Measurements from ENCODE around the gene FOXI1.
"Not testable (repeated sequence)": the region's sequence is repeated elsewhere in the genome, so short reads cannot be mapped to it uniquely, and the experiment has no call there.

FOXI1 gene

DNA sequence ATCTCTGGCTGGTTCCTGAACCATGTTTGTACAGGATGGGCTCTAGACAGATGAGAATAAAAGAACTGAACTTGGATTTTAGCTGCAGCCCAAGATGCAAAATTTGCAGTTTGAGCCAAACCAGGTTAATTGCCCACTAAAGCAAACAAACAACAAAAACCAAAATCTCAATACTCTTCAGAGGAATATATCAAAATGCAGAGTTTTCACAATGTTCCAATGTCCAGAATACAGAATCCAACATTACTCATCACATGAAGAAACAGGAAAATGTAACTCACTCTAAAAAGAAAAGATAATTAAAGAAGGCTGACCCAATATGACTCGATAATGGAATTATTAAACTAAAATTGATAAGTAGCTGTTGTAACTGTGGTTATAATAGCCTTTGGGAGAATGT, 20.4 kb downstream of the FOXI1 start:
- DNase-seq (ENCODE audit: low spot score): no peak

- DNase-seq (ENCODE audit: low spot score): no peak
These were observed 20.9 kb downstream of the FOXI1 start for GRCh38 chr5:170126626-170127025.

- DNase-seq (ENCODE audit: low spot score): peak; percentile 42
These were observed 25.5 kb downstream of the FOXI1 start for GRCh38 chr5:170131235-170131634.

- no peak for DNase-seq (ENCODE audit: low spot score)
These were observed 26.7 kb downstream of the FOXI1 start for GRCh38 chr5:170132269-170132975.

DNA sequence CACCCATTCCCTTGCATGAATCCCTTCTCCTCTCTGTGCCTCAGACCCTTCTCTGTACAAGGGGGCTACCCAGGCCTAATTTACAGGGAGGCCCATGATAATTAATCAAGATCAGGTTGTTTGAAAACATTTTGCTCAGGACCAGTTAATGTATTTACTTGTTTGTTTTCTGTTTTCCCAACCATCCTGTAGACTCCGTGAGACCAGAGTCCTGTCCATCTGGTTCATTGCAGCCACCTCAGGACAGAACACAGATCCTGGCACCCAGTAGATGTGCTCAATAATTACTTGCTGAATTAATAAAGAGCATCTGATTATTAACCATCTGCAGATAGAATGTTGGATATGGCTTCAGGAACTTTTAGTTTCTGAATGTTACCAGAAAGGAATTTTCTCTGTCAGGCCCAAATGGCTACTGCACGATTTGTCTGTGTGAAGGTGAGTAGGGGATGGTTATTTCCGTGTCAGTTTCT, 27.3 kb downstream of the FOXI1 start:
- DNase-seq (ENCODE audit: low spot score): no peak

- no peak for DNase-seq (ENCODE audit: low spot score)
These were observed 30.2 kb downstream of the FOXI1 start for GRCh38 chr5:170135796-170136490.

- no peak for DNase-seq (ENCODE audit: low spot score)
These were observed 30.8 kb downstream of the FOXI1 start for GRCh38 chr5:170136506-170136905.

DNA sequence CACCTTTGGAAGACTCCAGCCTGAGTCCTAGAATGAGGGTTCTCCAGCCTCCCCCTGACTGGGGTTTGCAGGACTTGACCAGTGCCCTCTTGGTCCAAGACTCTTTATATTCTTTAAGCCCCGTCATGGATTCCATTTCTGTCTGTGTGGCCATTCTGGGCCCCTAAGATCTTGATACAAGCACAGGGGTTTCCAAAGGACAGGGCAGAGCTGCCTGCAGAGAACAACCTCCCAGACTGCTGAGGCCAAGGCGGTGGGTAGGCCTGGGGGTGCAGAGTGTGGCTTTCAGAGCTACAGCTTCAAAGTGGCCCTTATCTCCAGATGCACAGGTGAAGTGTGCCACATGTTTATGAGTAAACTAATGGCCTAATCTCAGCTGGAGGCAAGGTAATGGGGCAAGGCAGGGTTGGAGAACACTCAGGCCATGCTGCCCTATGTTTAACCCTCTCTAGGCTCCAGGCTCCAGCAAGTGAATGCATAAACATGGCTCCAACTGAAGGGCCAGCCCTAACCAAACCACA, 32.1 kb downstream of the FOXI1 start:
- no peak for DNase-seq (ENCODE audit: low spot score)

GRCh38 chr5:170138273-170138672, 32.6 kb downstream of the FOXI1 start:
- DNase-seq (ENCODE audit: low spot score): no peak

GRCh38 chr5:170139786-170140335, 34.2 kb downstream of the FOXI1 start:
- no peak for DNase-seq (ENCODE audit: low spot score)

DNA sequence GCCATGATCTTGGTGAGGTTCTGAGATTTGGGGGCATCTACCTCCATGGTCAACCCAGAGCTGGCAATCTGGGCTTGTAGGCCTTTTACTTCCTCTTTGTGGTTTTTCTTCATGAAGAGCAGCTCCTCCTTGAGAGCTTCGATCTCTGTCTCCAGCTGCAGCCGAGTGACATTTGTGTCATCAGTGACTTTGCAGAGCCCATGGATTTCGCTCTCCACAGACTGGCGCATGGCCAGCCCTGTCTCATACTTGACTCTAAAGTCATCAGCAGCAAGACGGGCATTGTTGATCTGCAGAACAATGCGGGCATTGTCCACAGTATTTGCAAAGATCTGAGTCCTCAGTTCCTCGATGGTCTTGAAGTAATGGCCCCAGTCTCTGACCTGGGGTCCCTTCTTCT, 35.5 kb downstream of the FOXI1 start:
- not testable (repeated sequence) for DNase-seq (ENCODE audit: low spot score)

DNA sequence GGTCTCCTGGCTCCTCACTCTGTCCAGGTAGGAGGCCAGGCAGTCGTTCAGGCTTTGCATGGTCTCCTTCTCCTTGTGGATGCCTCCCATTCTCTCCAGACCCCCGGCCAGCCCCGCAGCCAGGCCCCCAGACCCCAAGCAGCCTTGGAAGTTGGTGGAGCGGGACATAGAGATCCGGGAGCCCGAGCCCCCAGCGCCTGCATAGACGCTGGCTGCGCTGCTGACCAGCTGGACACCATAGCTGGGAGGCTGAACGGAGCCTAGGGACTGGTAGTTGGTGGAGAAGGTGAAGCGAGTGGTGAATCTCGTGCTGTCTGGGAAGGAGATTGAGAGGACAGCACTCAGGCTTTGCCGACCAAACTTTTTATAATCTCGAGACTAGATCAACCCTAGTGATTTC, 35.9 kb downstream of the FOXI1 start:
- DNase-seq (ENCODE audit: low spot score): no peak

DNA sequence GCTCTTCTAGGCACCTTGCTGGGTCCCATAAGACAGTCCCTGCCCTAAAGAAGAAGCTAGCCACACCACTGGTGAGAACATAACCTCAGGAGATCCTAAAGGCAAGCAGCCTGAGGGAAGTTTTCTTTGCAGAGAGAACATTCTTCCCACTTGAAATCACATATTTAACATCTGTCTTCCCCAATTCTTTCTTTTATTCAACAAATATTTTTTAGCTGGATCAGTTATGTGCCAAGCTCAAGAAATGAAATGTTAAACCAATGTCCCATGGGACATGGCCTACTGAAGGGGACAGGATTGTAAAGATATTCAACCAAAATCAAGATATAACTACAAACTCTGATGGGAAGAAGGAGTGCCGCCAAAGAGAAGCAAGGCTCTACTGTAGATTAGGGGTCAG, 36.5 kb downstream of the FOXI1 start:
- no peak for DNase-seq (ENCODE audit: low spot score)

DNA sequence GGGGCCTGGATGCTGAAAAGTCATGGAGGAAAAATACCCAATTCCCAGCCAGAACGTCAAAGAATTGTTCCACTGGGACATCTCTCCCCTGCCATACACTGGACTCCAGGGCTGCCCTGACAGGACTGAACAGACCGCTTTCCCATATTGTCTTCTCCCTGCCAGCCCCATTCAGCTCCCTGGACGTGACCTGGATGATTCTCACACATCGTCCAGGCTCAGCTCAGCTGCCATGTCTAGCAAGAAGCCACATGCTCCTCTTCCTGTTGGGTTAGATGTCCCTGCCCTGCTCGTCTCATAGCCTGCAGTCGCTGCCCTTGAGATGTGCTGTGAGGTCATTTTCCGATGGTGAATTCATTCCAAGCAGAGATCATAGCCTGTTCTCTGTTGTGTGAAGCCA, 37.4 kb downstream of the FOXI1 start:
- DNase-seq (ENCODE audit: low spot score): no peak

DNA sequence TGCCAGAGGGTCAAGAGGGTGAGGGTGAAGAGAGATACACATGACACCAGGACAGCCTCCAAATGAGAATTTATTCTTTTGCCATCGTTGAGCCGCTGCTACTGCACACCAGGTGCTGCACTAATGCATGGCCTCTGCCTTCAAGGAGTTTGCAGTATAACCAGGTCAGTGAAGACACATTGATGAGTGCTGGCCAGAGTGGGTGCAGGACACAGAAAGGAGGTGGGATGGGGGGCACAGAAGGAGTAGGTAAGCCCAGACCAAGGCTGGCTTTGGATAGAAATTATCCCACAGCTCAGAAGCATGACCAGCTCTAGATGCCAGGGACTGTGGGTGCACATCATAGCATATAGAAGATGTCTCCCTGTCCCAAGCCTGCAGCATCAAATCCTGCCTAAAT, 38.0 kb downstream of the FOXI1 start:
- DNase-seq (ENCODE audit: low spot score): no peak

DNA sequence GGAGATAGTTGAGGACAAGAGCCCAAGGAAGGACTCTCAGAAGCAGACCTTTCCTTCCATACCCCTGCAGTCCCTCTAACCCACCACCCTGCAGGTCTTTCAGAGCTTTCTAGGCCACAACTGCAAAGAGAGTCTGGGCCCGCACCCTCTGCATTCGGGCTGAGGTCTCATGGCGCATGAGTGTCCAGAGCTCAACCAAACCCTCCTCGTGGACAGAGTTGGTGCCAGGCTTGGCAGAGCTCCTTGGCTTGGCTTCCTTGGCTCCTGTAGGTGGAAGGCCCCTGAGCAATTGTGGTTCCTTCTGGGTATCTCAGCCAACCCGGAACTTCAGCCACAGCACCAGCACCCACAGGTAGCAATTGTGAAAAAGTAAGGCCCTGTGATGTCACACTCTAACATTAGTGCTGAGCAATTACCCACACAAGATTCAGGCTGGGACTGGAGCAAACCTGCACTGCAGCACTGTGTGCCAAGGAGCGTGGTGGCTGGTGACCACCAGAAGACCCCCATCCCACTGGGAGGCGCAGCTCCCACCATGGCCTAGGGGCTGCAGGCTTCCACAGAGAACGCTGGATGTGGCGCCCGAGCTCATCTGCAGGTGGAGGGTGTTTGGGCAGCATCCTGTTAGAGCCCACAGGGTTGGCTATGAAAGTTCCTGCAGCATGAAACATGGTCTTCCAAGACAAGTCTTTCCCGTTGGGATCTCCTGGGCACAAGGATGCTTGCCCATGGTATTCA, 38.8 kb downstream of the FOXI1 start:
- no peak for DNase-seq (ENCODE audit: low spot score)

GRCh38 chr5:170145462-170145861, 39.8 kb downstream of the FOXI1 start:
- no peak for DNase-seq (ENCODE audit: low spot score)

GRCh38 chr5:170147051-170147752, 41.5 kb downstream of the FOXI1 start:
- DNase-seq (ENCODE audit: low spot score): no peak

GRCh38 chr5:170147753-170148264, 42.1 kb downstream of the FOXI1 start:
- DNase-seq (ENCODE audit: low spot score): no peak

DNA sequence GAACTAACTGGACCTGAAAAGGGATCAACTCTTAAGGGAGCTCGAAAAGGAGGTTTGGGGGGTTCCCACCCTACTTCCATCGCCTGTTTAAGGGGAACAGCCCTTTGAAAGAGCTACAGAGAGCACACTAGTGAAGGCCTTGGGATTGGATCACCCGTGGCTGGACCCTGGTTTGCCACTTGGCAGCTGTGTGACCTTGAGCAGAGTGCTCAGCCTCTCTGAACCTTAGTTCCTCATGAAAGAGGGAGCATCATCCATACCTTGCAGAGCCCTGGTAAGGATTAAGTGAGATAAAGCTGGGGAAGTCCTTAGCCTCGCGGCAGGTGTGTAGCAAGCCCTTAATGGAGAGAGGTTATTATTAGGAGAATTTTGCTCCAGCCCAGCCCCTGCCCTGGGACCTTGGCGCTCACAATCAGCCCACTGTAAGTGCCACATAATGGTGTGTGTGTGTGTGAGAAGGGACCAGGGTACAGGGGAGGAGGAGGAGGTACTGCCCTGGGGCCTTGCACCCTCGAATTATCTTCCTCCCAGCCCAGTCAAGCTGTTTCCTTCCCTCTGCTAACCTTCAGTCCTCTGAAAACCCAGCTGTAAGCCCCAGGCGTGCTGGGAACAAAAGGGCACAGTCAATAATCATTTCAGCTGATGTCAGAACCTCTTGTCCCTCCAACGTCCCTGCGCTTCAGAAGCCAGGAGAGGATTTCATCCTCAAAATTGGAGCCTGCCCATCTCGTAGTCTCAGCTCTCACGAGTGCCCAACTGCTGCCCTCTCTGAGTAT, 42.9 kb downstream of the FOXI1 start:
- DNase-seq (ENCODE audit: low spot score): no peak

GRCh38 chr5:170149206-170149515, 43.5 kb downstream of the FOXI1 start:
- no peak for DNase-seq (ENCODE audit: low spot score)

Data from left forelimb (tissue), 1 donor.